GM12878 (cell line): Measurements from ENCODE around the gene RHOT1.

Source experiments
- CHD1 ChIP-seq: IDR thresholded peaks from 2 replicates; pipeline ENCODE4 v1.6.1; 2012; ENCODE audit warnings: low read depth, low read length, improper control_type of control experiment
- POLR2A ChIP-seq: IDR thresholded peaks from 2 replicates; pipeline ENCODE4 v1.6.1; 2011; ENCODE audit warnings: low read depth, mild to moderate bottlenecking, low read length
- SMARCA5 ChIP-seq: fragments of 450-650 bp; IDR thresholded peaks from 2 replicates; pipeline ENCODE4 v1.6.1; 2017; ENCODE audit warnings: mild to moderate bottlenecking
- ZBTB33 ChIP-seq: fragments of 450-650 bp; IDR thresholded peaks from 2 replicates; pipeline ENCODE4 v1.6.1; 2017; ENCODE audit warnings: mild to moderate bottlenecking

- no peak for TF ChIP-seq POLR2A
- TF ChIP-seq SMARCA5: no peak
- no peak for TF ChIP-seq ZBTB33
- no peak for TF ChIP-seq CHD1
These were observed 49.0 kb downstream of the RHOT1 start for GRCh38 chr17:32191306-32191705.
